GM12872 (cell line): ENCODE measurements around the gene AGAP3.

Experiments used
- TF ChIP-seq, protein P1 (sequence below): IDR thresholded peaks from 3 replicates; pipeline ENCODE4 v1.5.1; 2011; ENCODE audit warnings: low read depth, mild to moderate bottlenecking, low read length, moderate library complexity; ENCODE audit not compliant: insufficient read depth

AGAP3 gene

DNA sequence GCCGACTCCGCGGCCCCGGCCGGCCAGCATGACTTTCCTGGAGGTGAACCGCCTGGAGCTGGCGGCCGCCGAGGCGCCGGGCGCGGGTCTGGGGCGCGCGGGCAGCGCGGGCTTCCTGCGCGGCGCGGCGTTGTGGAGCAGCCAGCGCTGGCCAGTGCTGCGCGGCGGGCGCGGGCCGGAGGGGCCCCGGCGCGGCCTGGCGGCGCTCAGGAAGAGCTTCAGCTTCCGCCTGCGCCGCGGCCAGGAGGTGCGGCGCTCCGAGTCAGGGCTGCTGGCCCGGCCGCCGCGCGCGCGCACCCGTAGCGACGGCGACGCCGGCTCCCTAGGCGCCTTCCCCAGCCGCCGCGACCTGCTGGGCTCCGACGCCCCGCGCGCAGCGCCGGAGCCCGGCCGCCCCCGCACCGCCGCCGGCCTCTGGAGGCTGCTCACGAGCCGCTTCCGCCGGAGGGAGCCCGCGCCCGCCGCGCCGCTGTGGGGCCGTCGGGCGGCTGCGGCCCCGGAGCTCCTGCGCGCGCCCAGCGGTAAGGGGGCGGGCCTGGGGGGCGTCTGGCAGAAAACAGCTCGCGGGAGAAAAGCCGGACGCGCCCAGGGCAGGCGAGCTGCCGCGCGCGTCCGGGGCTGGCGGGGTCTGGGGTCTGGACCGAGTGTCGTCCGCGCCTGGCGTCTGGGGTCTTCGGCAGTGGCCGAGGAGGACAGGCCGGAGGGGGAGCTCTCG lies 29.0 kb downstream of the AGAP3 start:
- TF ChIP-seq, protein P1, sequence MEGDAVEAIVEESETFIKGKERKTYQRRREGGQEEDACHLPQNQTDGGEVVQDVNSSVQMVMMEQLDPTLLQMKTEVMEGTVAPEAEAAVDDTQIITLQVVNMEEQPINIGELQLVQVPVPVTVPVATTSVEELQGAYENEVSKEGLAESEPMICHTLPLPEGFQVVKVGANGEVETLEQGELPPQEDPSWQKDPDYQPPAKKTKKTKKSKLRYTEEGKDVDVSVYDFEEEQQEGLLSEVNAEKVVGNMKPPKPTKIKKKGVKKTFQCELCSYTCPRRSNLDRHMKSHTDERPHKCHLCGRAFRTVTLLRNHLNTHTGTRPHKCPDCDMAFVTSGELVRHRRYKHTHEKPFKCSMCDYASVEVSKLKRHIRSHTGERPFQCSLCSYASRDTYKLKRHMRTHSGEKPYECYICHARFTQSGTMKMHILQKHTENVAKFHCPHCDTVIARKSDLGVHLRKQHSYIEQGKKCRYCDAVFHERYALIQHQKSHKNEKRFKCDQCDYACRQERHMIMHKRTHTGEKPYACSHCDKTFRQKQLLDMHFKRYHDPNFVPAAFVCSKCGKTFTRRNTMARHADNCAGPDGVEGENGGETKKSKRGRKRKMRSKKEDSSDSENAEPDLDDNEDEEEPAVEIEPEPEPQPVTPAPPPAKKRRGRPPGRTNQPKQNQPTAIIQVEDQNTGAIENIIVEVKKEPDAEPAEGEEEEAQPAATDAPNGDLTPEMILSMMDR: no peak

DNA sequence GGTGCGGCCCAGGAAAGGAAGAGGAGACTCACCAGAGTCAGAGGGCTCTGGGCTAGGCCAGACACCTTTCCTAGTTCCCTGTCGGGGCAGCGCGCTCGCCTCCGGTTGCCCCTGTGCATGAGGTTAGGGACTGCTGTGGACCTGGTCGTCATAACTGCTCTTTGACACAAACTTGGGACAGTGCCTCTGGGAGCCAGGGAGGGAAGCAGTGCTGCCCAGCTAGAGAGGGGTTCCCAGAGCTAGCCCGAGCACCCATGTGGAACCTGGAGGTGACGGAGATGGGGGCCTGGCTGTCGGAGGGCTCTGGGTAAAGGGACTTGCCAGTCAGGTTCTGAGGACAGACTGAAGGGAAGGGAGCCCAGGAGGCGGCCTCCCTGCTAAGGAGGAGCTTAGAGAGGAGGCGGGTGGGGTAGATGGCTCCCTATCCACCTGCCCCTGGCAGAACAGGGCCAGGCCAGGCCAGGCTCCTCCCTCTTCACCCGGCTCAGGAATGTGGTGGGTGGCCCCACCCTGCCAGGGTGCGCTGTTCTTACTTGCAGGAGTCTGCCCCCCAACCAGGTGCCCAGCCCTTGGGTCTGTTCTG lies 29.7 kb downstream of the AGAP3 start:
- TF ChIP-seq, protein P1: no peak

DNA sequence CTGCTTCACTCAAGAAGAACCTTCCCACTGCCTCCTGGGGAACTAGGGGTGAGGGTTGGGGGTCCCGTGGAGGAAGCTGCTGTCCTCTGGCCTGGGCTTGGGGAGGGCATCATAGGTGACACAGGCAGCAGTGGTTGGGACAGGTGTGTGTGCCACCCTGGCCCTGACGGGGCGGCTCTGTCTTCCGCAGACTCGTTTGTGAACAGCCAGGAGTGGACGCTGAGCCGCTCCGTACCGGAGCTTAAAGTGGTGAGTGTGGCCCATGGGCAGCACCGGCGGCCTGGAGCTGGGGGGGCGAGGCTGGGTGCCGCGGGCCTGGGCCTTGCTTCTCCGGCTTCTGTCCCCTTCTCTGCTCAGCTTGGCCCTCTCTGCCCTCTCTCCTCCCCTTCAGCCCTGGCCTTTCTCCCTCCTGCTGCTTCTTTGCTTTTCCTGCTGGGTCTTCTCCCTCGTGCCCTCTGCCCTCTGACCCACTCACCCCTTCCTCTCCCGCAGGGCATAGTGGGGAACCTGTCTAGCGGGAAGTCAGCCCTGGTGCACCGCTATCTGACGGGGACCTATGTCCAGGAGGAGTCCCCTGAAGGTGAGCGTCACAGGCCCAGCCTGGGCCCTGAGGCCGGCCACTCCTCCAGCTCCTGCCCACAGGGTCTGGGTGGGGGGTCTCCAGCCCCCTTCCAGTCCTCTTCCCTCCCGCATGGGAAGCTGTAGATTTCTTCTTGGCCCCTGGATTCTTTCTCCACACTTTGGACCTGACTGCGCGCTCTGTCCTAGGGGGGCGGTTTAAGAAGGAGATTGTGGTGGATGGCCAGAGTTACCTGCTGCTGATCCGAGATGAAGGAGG lies 30.5 kb downstream of the AGAP3 start:
- TF ChIP-seq, protein P1: no peak

DNA sequence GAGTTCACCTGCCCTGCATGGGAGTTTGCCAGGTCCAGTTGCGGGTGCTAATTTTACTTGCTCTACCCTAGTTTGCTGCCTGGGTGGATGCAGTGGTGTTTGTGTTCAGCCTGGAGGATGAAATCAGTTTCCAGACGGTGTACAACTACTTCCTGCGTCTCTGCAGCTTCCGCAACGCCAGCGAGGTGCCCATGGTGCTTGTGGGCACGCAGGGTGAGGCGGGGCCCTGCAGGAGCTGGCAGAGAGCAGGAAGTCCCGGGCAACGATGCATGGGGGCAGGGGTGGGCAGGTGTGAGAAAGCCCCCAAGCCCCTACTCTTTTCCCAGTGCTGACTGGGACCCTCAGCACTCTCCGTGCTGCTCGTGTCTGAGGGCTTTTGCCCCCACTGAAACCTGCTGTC lies 31.3 kb downstream of the AGAP3 start:
- TF ChIP-seq, protein P1: no peak

DNA sequence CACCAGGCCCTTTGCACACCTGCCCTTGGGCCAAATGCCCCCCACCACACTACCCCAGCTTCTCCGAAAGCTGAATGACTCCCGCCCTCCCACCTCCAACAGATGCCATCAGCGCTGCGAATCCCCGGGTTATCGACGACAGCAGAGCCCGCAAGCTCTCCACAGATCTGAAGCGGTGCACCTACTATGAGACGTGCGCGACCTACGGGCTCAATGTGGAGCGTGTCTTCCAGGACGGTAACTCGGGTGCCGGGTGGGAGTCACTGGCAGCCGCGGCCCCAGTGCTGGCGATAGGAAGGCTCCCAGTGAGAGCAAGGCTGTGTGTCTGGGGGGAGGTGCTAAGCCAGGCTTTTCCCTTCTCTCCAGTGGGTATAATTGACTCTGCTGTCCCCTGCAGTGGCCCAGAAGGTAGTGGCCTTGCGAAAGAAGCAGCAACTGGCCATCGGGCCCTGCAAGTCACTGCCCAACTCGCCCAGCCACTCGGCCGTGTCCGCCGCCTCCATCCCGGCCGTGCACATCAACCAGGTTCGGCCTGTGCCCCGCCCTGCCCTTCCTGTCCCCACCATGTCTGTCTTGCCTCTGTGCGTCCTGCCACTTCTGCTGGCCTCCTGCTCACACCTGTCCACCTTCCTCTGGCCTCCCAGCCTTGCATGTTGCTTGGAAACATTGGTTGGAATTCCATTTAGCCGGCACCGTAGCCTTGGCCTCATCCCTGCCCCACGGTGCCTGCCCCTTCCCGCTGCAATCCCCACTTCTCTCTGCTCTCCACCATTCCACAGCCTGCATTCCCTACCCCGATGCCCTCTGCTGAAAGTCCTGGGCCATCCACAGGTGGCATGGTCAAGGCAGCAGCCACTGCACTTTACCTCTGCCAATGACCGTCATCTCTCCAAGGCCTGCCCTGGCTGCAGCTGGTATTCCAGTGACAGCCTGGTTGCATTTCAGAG lies 32.1 kb downstream of the AGAP3 start:
- TF ChIP-seq, protein P1: no peak

DNA sequence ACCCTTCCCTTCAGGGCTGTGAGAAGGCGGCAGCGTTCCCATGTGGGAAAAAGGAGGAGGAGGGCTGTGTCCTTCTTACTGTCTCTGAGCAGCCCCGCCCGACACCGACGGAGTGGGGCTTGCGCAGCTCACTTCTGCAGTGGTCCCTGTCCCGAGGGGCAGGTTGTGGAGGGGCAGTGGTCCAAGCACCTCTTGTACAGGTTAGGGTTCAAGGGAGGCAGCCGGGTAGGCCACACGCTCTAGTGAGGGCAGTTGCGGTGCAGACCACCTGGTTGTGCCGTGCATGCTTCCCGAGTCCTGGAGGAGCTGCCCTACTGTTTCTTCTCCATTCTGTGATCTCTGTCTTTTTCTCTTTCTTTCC lies 32.8 kb downstream of the AGAP3 start:
- TF ChIP-seq, protein P1: no peak
